Body of pancreas (tissue), 4 donors: ENCODE measurements around the gene EYA4. TPM values are rescaled to one million over a fixed set of nuclear protein-coding genes. Genes with fewer than 3 reads are reported as not detected.

Source experiments
- ATAC-seq: fragments of 150-250 bp; one replicate; pipeline ENCODE4 v1.9.1; 2016
- DNase-seq, 4 donors: peaks; one replicate each; pipeline ENCODE4 v3.0.0-alpha.2; 2019
- H3K27ac ChIP-seq, 4 donors: fragments of 200-600 bp; sonication (generic); 1 replicate in 3 of 4; 2 replicates in 1 of 4; pipeline versions ENCODE4 v1.5.1 to v1.6.1; 2016 to 2019; ENCODE audit warnings: mild to moderate bottlenecking in 1 of 4, mixed read lengths in 1 of 4, moderate library complexity in 1 of 4
- H3K27me3 ChIP-seq, 2 donors: fragments of 200-600 bp; sonication (generic); one replicate each; pipeline ENCODE4 v1.6.0; 2016; ENCODE audit warnings: mild to moderate bottlenecking in 1 of 2
- H3K36me3 ChIP-seq, 2 donors: fragments of 200-600 bp; sonication (generic); replicated peaks in 1 of 2; 2 replicates each; pipeline ENCODE4 v1.5.1; 2016; ENCODE audit warnings: low read depth in 2 of 2; ENCODE audit not compliant: insufficient read depth in 1 of 2
- H3K4me1 ChIP-seq: fragments of 200-600 bp; sonication (generic); one replicate; pipeline ENCODE4 v1.6.0; 2016
- H3K4me3 ChIP-seq, 2 donors: fragments of 200-600 bp; sonication (generic); 1 replicate in 1 of 2; 2 replicates in 1 of 2; pipeline ENCODE4 v1.5.1; 2016 to 2019
- H3K9me3 ChIP-seq, 3 donors: fragments of 200-600 bp; sonication (generic); 1 replicate in 2 of 3; 2 replicates in 1 of 3; pipeline ENCODE4 v1.5.1; 2016
- POLR2A ChIP-seq, 3 donors: fragments of 450-650 bp; IDR thresholded peaks; one replicate each; pipeline ENCODE4 v1.6.1; 2016; ENCODE audit warnings: antibody characterized with exemption in 3 of 3, mild to moderate bottlenecking in 2 of 3
- WGBS, 2 donors: methylation state at CpG; one replicate each; pipeline ENCODE4 v1.1.5; 2017; 5-methylcytosine and 5-hydroxymethylcytosine counted together
- intact Hi-C: fragments of 100-400 bp; cut with DNase I; formaldehyde crosslinking; loops from one replicate; pipeline ENCODE4 v1.15.1; 2023
- total RNA-seq, 2 donors: library from RNA; depleted of rRNA; stranded (reverse); fragments of >200 nt; gene quantifications; one replicate each; pipeline ENCODE4 v1.1.0, GENCODE V29; 2016
- TF ChIP-seq, protein P1 (sequence below), 7 experiments: fragments of 450-650 bp in 4 of 7; fragments of 200-600 bp in 3 of 7; sonication (generic) in 3 of 7; IDR thresholded peaks; one replicate each; pipeline ENCODE4 v1.5.1; 2016 to 2019; ENCODE audit warnings: antibody characterized with exemption in 7 of 7

The EYA4 gene
- total RNA-seq, 2 donors from 2014 or later: 0.26 to 5.3 TPM

DNA sequence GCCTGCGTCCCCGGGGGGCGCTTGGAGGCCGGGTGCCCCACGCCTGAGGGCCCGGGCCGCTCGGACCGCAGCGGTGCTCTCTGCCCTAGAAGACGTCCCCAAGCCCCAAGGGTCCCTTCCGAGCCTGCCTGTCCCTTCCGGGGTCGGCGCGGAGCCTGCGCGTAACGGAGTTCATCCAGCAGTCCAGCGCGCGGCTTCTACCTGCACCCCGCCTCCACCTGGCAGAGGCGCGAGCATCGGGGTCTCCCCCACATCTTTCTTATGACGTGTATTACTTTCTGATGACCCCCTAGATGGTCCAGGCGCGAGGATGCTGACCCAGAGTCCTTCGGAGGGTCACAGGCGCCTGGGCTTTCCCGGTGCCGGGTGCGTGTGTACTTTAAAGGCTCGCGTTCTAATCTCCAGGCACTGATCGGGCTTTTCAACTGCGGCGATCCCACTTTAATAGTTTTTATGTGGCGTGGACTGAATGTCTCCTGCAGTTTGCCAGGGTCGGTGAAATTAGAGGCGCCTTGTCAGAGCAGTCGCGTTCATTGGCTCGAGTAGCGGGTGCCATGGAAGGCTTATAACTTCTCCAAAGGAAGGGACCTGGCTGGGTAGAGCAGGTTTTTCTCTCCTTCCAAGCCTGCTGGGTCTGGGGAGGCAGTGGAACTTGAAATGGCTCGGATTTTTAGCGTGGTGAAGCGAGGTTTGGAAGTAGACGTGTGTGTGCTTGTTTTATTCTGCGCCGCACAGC lies 912 bp downstream of the EYA4 start:
- H3K27ac ChIP-seq: no peak overlapping the region

DNA sequence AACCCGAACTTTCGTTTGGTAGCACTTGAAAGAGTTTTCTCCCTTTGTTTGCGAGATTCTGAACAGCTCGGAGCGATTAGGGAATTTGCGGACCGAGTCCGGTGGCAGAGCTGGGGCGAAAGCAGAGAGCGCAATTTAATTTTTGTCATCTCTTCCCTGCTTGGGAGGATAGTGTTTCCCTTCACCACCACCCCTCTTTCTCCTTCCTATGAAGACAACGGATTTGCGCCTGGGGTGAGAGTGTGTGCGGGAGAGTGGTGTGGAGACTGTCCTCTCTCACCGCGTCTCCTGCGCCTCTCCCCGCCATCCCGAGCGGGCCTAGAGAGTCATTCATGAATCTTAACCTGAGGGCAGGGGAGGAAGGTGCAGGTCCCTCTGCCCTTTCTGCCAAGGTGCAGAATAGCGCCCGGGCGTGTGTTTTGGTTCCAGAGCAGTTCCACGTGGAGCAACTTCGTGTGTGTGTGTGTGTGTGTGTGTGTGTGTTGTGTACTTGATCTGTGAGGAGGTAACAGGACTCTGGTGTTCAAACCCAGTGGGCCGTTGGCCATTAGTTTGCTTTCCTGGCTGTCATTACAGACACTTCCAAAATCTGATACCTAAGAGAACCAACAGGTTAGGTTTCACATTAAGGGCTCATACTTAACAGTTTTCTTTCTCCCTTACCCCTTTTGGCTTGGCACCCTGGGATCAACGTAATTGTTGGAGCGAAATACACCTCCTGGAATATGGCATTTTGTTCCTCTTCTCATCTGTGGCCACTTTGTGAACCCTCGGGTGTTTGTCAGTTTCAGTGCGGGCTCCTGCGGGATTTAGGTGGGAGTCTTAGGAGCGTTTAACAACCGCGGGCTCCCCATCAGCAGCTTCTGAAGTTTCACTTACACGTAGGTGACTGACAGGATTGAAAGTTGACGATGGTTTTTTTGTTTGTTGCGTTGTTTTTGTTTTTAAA lies 1.8 kb downstream of the EYA4 start:
- no peaks in the 10 kb centered on the region for H3K36me3 ChIP-seq
- ATAC-seq (no peak), DNase-seq (peak in 1 of 4 donors; percentile 5)
- H3K9me3 ChIP-seq: no peaks in the 10 kb centered on the region
- H3K27ac ChIP-seq: no peak overlapping the region
- peaks cover 0 to 6% of the 10 kb centered on the region in 2 donors for H3K27me3 ChIP-seq
- H3K4me1 ChIP-seq: peaks cover 30% of the 10 kb centered on the region
- 6% methylated on average over 36 of the region's 36 CpGs for WGBS, 2 donors
- TF ChIP-seq, protein P1, sequence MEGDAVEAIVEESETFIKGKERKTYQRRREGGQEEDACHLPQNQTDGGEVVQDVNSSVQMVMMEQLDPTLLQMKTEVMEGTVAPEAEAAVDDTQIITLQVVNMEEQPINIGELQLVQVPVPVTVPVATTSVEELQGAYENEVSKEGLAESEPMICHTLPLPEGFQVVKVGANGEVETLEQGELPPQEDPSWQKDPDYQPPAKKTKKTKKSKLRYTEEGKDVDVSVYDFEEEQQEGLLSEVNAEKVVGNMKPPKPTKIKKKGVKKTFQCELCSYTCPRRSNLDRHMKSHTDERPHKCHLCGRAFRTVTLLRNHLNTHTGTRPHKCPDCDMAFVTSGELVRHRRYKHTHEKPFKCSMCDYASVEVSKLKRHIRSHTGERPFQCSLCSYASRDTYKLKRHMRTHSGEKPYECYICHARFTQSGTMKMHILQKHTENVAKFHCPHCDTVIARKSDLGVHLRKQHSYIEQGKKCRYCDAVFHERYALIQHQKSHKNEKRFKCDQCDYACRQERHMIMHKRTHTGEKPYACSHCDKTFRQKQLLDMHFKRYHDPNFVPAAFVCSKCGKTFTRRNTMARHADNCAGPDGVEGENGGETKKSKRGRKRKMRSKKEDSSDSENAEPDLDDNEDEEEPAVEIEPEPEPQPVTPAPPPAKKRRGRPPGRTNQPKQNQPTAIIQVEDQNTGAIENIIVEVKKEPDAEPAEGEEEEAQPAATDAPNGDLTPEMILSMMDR (IDR thresholded peaks at IDR 0.05): no peak
- no peak for TF ChIP-seq POLR2A (IDR thresholded peaks at IDR 0.05)
- intact Hi-C loops: no loop called here
- H3K4me3 ChIP-seq: no peak overlapping the region

More for the DNA sequence above, 912 bp downstream of the EYA4 start:
- no peaks in the 10 kb centered on the region for H3K36me3 ChIP-seq
- WGBS, 2 donors: 0 to 2% methylated on average over 25 to 52 of the region's 52 CpGs
- no peak for ATAC-seq
- intact Hi-C loops: no loop called here
- peaks cover 0 to 6% of the 10 kb centered on the region in 2 donors for H3K27me3 ChIP-seq
- H3K4me1 ChIP-seq: peaks cover 30% of the 10 kb centered on the region
- H3K4me3 ChIP-seq: peak overlapping the region in 1 of 2 donors; percentile 13
- peak in 3 of 4 donors; percentile 6 to 13 (median 12) for DNase-seq
- H3K9me3 ChIP-seq: no peaks in the 10 kb centered on the region
- TF ChIP-seq, protein P1 (IDR thresholded peaks at IDR 0.05): no peak
- TF ChIP-seq POLR2A (IDR thresholded peaks at IDR 0.05): no peak

DNA sequence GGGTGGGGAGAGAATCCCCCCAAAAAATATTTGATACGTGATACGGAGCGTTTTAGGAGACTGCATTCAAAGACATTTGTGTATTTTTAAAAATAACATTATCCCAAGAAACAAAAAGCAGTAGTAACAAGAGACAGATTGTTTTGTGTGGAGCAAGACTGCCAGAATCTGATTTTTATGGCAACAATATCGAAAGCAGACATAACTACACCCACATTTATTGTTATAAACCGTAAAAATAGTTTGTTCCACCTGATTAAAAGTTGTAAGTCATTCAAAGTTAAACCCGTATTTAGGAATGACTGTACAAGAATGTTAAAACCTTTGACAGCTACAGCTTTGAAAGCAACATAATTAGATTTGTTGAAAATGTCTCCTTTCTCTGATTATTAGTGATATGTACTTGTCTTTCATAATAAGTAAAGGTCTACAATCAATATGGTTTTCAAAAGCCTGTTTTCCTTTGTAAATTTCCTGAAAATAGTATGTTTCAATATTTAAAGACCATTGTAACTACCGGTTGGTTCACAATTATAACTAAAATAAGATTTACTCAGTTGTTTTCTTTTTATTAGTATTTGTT lies 2.7 kb downstream of the EYA4 start:
- intact Hi-C loops: no loop called here
- 15 to 21% methylated on average over 7 of the region's 7 CpGs for WGBS, 2 donors

DNA sequence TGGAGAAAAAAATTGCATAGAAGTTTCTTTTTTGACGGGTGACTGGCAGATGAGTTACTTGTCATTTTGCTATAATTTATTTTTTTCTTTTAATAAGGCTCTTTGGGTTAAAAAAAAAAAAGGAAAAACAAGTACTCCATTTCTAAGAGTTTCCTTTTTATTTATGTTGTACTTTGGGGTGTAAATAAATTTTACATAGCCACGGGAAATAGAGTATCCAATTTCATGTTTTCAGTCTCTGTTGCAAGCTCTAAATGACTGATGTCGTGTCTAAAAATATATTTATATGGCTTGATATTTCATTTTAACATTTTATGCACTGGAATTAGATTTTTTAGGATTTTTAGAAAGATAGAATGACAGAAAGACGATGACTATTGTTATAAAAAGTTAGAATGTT lies 3.4 kb downstream of the EYA4 start:
- H3K27ac ChIP-seq: no peak overlapping the region
- H3K4me1 ChIP-seq: peaks cover 30% of the 10 kb centered on the region
- peaks cover 0 to 6% of the 10 kb centered on the region in 2 donors for H3K27me3 ChIP-seq
- intact Hi-C loops: no loop called here
- ATAC-seq (no peak), DNase-seq (no peak)
- no peak for TF ChIP-seq POLR2A (IDR thresholded peaks at IDR 0.05)
- TF ChIP-seq, protein P1 (IDR thresholded peaks at IDR 0.05): no peak
- no peaks in the 10 kb centered on the region for H3K36me3 ChIP-seq
- WGBS, 2 donors: 32 to 33% methylated on average over 4 of the region's 4 CpGs
- H3K9me3 ChIP-seq: no peaks in the 10 kb centered on the region
- H3K4me3 ChIP-seq: no peak overlapping the region

More for the DNA sequence above, 2.7 kb downstream of the EYA4 start:
- Histone ChIP-seq H3K4me3 (no peak overlapping the region), H3K27me3 (peaks cover 0 to 6% of the 10 kb centered on the region in 2 donors), H3K36me3 (no peaks in the 10 kb centered on the region), H3K27ac (no peak overlapping the region), H3K4me1 (peaks cover 30% of the 10 kb centered on the region), H3K9me3 (no peaks in the 10 kb centered on the region)
- TF ChIP-seq POLR2A (IDR thresholded peaks at IDR 0.05): no peak
- TF ChIP-seq, protein P1 (IDR thresholded peaks at IDR 0.05): no peak
- ATAC-seq (no peak), DNase-seq (no peak)
